ENCODE results near the gene C2orf76. TPM values are rescaled to one million over a fixed set of nuclear protein-coding genes. Genes with fewer than 3 reads are reported as not detected.

C2orf76 gene
- total RNA-seq, 2 experiments from 2014 or later, result 15.4 to 17.7 TPM

DNA sequence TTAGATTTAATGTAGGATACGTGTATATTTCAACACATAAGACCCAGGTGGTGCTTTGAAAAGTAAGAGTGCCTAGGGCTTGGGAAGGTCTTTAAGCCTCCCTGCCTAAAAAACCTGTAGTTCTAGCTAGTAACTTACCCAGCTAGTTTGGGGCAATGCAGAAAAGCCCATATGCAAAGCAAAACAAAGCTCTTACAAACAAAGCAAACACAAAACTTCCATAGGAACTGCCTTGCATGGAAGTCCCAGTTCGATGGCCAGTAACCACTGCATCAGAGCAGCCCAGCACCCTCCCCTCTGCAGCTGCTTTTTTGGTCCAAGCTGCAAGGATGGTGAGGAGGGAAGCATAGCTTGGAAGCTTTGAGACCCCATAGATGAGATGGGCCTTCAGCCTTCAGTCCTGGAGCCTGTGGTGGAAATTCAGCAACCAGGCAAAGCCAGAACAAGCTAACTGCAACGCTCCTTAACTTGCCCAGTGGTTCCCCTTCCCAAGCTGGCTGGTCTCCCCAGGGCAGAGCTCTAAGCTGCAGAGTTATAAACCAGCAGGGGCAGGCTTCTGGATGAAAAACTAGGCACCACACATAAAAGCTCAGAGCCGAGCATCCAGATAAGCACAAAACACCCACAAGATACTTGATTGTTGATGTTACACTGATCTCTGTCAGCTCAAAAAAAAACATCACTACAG, 16.2 kb downstream of the C2orf76 start:
- ChIA-PET POLR2A (interaction anchor here (0.9 to 10.6 kb wide), 13 partner anchors 9 to 46 kb away, joined by 3 to 124 read pairs (median 5); partner anchors contain the start of genes C2orf76 and DBI), CTCF (ENCODE audit: unreplicated experiment) (interaction anchor here (0.9 to 3.3 kb wide), 4 partner anchors 14 to 42 kb away, joined by 3 to 20 read pairs (median 4); partner anchors contain the start of genes C2orf76 and DBI)
- no peak for TF ChIP-seq EZH2phosphoT487 (IDR thresholded peaks at IDR 0.05; ENCODE audit: borderline replicate concordance, low read depth, low read length)
- TF ChIP-seq, protein P1, sequence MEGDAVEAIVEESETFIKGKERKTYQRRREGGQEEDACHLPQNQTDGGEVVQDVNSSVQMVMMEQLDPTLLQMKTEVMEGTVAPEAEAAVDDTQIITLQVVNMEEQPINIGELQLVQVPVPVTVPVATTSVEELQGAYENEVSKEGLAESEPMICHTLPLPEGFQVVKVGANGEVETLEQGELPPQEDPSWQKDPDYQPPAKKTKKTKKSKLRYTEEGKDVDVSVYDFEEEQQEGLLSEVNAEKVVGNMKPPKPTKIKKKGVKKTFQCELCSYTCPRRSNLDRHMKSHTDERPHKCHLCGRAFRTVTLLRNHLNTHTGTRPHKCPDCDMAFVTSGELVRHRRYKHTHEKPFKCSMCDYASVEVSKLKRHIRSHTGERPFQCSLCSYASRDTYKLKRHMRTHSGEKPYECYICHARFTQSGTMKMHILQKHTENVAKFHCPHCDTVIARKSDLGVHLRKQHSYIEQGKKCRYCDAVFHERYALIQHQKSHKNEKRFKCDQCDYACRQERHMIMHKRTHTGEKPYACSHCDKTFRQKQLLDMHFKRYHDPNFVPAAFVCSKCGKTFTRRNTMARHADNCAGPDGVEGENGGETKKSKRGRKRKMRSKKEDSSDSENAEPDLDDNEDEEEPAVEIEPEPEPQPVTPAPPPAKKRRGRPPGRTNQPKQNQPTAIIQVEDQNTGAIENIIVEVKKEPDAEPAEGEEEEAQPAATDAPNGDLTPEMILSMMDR (conservative IDR thresholded peaks at IDR 0.05; ENCODE audit: low read length), result peak; percentile 67
- no TSS peak for BruUV-seq (replicated peaks)
- no peak overlapping the region for H3K4me3 ChIP-seq (ENCODE audit: low read depth, low read length, poor library complexity, severe bottlenecking)
- H3K27ac ChIP-seq (ENCODE audit: low read depth, low read length, poor library complexity, severe bottlenecking), result peak overlapping the region; percentile 96
- peak; percentile 57 for DNase-seq (ENCODE audit: low spot score)
- no peaks in the 10 kb centered on the region for H3K36me3 ChIP-seq (ENCODE audit: insufficient read depth, low read length)
- no peaks in the 10 kb centered on the region for H3K9me2 ChIP-seq (ENCODE audit: insufficient read depth, low read length)
- H2AFZ ChIP-seq (ENCODE audit: low read length), result peak overlapping the region; percentile 91
- H3K79me2 ChIP-seq (ENCODE audit: insufficient read depth, low read depth, low read length), result peaks cover 3% of the 10 kb centered on the region; the same call in 1 of the 2 replicates
- H4K20me1 ChIP-seq (ENCODE audit: insufficient read depth, low read length), result no peaks in the 10 kb centered on the region
- peak overlapping the region; percentile 57 for H3K4me2 ChIP-seq (ENCODE audit: low read length)
- peaks cover 54% of the 10 kb centered on the region for H3K4me1 ChIP-seq (ENCODE audit: insufficient read depth, low read length, poor library complexity, severe bottlenecking)
- peaks cover 11% of the 10 kb centered on the region; the same call in 1 of the 2 replicates for H3K9me3 ChIP-seq (ENCODE audit: low read length)
- intact Hi-C loops (cut with micrococcal nuclease; ENCODE audit: unreplicated experiment), result no loop called here

GRCh38 chr2:119349289-119349688, 17.3 kb downstream of the C2orf76 start:
- TF ChIP-seq, protein P1 (conservative IDR thresholded peaks at IDR 0.05; ENCODE audit: low read length), result no peak
- TF ChIP-seq EZH2phosphoT487 (IDR thresholded peaks at IDR 0.05; ENCODE audit: borderline replicate concordance, low read depth, low read length), result no peak
- Histone ChIP-seq H3K4me2 (ENCODE audit: low read length) (no peak overlapping the region), H3K27ac (ENCODE audit: low read depth, low read length, poor library complexity, severe bottlenecking) (no peak overlapping the region), H3K36me3 (ENCODE audit: insufficient read depth, low read length) (no peaks in the 10 kb centered on the region), H2AFZ (ENCODE audit: low read length) (no peak overlapping the region), H3K4me1 (ENCODE audit: insufficient read depth, low read length, poor library complexity, severe bottlenecking) (peaks cover 42% of the 10 kb centered on the region), H3K9me2 (ENCODE audit: insufficient read depth, low read length) (no peaks in the 10 kb centered on the region), H4K20me1 (ENCODE audit: insufficient read depth, low read length) (no peaks in the 10 kb centered on the region), H3K9me3 (ENCODE audit: low read length) (peaks cover 11% of the 10 kb centered on the region; the same call in 1 of the 2 replicates), H3K79me2 (ENCODE audit: insufficient read depth, low read depth, low read length) (peaks cover 3% of the 10 kb centered on the region; the same call in 1 of the 2 replicates), H3K4me3 (ENCODE audit: low read depth, low read length, poor library complexity, severe bottlenecking) (no peak overlapping the region)
- ChIA-PET POLR2A (interaction anchor here (0.5 to 10.6 kb wide), 7 partner anchors 9 to 44 kb away, joined by 3 to 124 read pairs (median 6); partner anchors contain the start of genes C2orf76 and DBI), CTCF (ENCODE audit: unreplicated experiment) (interaction anchor here (1.5 kb wide), 1 partner anchor 10 kb away, joined by 4 read pairs; no protein-coding TSS in a partner anchor)
- no TSS peak for BruUV-seq (replicated peaks)
- intact Hi-C loops (cut with micrococcal nuclease; ENCODE audit: unreplicated experiment), result no loop called here
- DNase-seq (ENCODE audit: low spot score), result no peak

DNA sequence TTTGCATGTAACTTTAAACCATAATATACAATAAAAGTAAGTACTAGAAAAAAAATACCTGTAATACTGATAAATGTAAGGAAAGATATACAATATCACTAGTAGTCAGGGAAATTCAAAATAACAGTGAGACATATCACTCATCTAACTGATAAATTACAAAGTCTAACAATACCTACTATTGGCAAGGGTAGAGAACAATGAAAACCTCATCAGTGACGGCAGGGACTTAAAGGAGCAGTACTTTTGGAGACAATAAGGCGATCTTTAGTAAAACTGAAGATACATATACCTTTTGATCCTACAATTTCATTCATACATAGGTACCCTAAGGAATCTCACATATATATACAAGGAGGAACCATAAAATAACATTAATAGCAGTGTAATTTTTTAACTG, 24.9 kb downstream of the C2orf76 start:
- intact Hi-C loops (cut with micrococcal nuclease; ENCODE audit: unreplicated experiment), result no loop called here
- H3K79me2 ChIP-seq (ENCODE audit: insufficient read depth, low read depth, low read length), result no peaks in the 10 kb centered on the region
- no peak overlapping the region for H3K27ac ChIP-seq (ENCODE audit: low read depth, low read length, poor library complexity, severe bottlenecking)
- no peaks in the 10 kb centered on the region for H3K9me3 ChIP-seq (ENCODE audit: low read length)
- no peak overlapping the region for H3K4me2 ChIP-seq (ENCODE audit: low read length)
- no peaks in the 10 kb centered on the region for H4K20me1 ChIP-seq (ENCODE audit: insufficient read depth, low read length)
- no peaks in the 10 kb centered on the region for H3K36me3 ChIP-seq (ENCODE audit: insufficient read depth, low read length)
- ChIA-PET CTCF (ENCODE audit: unreplicated experiment) (no interaction called here), POLR2A (interaction anchor here (0.7 kb wide), 1 partner anchor 8 kb away, joined by 3 read pairs; no protein-coding TSS in a partner anchor)
- no peak for TF ChIP-seq EZH2phosphoT487 (IDR thresholded peaks at IDR 0.05; ENCODE audit: borderline replicate concordance, low read depth, low read length)
- TF ChIP-seq, protein P1 (conservative IDR thresholded peaks at IDR 0.05; ENCODE audit: low read length), result no peak
- no peak overlapping the region for H2AFZ ChIP-seq (ENCODE audit: low read length)
- H3K4me1 ChIP-seq (ENCODE audit: insufficient read depth, low read length, poor library complexity, severe bottlenecking), result peaks cover 25% of the 10 kb centered on the region
- no peaks in the 10 kb centered on the region for H3K9me2 ChIP-seq (ENCODE audit: insufficient read depth, low read length)
- no peak for DNase-seq (ENCODE audit: low spot score)
- no TSS peak for BruUV-seq (replicated peaks)
- H3K4me3 ChIP-seq (ENCODE audit: low read depth, low read length, poor library complexity, severe bottlenecking), result no peak overlapping the region
